HG02588 (cell line): ENCODE data around the gene PRXL2A.
"Not testable (repeated sequence)": the region's sequence is repeated elsewhere in the genome, so short reads cannot be mapped to it uniquely, and the experiment has no call there.

ENCODE experiments used
- ATAC-seq: cut with Tn5 transposase; IDR thresholded peaks from one replicate; pipeline ENCODE4 v1.9.1; 2021; ENCODE audit warnings: mild to moderate bottlenecking, moderate library complexity; ENCODE audit not compliant: unreplicated experiment

The PRXL2A gene

GRCh38 chr10:80408242-80409101 lies at the start of gene PRXL2A:
Gene PRXL2A (plus strand): TSS chr10:80408551. CDS start chr10:80420468, 11,917 bp downstream.
- peak; percentile 96 for ATAC-seq

GRCh38 chr10:80358925-80359324 lies 49.4 kb upstream of the PRXL2A start:
- ATAC-seq = not testable (repeated sequence)

GRCh38 chr10:80359644-80360043 lies 48.7 kb upstream of the PRXL2A start:
- ATAC-seq = no peak

GRCh38 chr10:80365510-80365909 lies 42.8 kb upstream of the PRXL2A start:
- no peak for ATAC-seq

GRCh38 chr10:80371467-80371866 lies 36.9 kb upstream of the PRXL2A start:
- no peak for ATAC-seq

GRCh38 chr10:80372675-80373074 lies 35.7 kb upstream of the PRXL2A start:
- ATAC-seq = no peak

GRCh38 chr10:80373502-80373901 lies 34.8 kb upstream of the PRXL2A start:
- ATAC-seq = no peak

GRCh38 chr10:80379701-80380100 lies 28.6 kb upstream of the PRXL2A start:
- no peak for ATAC-seq

GRCh38 chr10:80380185-80380584 lies 28.2 kb upstream of the PRXL2A start:
- ATAC-seq = no peak

- ATAC-seq = no peak
Observed at GRCh38 chr10:80382989-80383388, 25.4 kb upstream of the PRXL2A start.

GRCh38 chr10:80390740-80391139 lies 17.6 kb upstream of the PRXL2A start:
- no peak for ATAC-seq

GRCh38 chr10:80392250-80392649 lies 16.1 kb upstream of the PRXL2A start:
- no peak for ATAC-seq

- no peak for ATAC-seq
Observed at GRCh38 chr10:80394358-80394916, 13.9 kb upstream of the PRXL2A start.

- ATAC-seq = no peak
Observed at GRCh38 chr10:80397014-80397413, 11.3 kb upstream of the PRXL2A start.

GRCh38 chr10:80400136-80400804 lies 8.1 kb upstream of the PRXL2A start:
- no peak for ATAC-seq

GRCh38 chr10:80405035-80405434 lies 3.3 kb upstream of the PRXL2A start:
- ATAC-seq = no peak

- no peak for ATAC-seq
Observed at GRCh38 chr10:80405626-80406025, 2.7 kb upstream of the PRXL2A start.

GRCh38 chr10:80406204-80406603 lies 2.1 kb upstream of the PRXL2A start:
- no peak for ATAC-seq

GRCh38 chr10:80407812-80408241 lies 524 bp upstream of the PRXL2A start:
- peak; percentile 30 for ATAC-seq

- ATAC-seq = no peak
Observed at GRCh38 chr10:80409121-80409520, 770 bp downstream of the PRXL2A start.

- no peak for ATAC-seq
Observed at GRCh38 chr10:80410122-80410521, 1.8 kb downstream of the PRXL2A start.
